LNCAP (cell line): ENCODE results near the gene FAM89B.

Source experiments
- TF ChIP-seq, protein P1 (sequence below): fragments of 450-650 bp; IDR thresholded peaks from 2 replicates; pipeline ENCODE4 v1.5.1; 2017; ENCODE audit warnings: mild to moderate bottlenecking

Gene FAM89B

DNA sequence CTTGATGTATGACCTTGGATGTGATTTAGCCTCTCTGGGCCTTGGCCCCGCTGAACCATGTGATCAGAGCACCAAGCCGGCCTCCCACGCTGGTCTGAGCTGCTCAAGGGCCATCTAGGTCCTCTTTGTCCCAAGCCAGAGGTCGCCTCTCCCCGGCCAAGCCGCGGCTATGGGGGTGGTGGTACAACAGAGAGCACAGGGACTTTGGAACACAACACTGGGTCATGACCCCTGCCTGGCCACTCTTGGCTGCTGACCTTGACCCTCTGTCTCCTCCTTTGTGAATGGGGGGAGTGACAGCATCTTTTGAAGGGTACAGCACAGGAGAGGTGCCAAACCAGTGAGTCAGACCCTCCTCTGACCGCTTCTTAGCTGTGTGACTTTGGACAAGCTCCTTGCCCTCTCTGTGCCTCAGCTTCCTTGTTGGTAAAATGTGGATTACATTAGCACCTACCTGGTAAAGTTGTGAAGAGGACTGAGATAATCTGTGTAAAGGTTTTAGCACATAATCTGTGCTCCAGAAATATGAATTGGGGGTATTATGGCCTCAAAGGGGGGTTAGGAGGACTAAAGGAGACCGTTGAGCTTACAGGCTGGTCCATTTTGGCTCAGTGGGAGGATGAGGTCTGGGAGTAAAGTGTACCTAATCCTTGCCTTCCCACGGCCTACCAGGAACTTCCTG is 42.7 kb upstream of the FAM89B start:
- TF ChIP-seq, protein P1, sequence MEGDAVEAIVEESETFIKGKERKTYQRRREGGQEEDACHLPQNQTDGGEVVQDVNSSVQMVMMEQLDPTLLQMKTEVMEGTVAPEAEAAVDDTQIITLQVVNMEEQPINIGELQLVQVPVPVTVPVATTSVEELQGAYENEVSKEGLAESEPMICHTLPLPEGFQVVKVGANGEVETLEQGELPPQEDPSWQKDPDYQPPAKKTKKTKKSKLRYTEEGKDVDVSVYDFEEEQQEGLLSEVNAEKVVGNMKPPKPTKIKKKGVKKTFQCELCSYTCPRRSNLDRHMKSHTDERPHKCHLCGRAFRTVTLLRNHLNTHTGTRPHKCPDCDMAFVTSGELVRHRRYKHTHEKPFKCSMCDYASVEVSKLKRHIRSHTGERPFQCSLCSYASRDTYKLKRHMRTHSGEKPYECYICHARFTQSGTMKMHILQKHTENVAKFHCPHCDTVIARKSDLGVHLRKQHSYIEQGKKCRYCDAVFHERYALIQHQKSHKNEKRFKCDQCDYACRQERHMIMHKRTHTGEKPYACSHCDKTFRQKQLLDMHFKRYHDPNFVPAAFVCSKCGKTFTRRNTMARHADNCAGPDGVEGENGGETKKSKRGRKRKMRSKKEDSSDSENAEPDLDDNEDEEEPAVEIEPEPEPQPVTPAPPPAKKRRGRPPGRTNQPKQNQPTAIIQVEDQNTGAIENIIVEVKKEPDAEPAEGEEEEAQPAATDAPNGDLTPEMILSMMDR = no peak

DNA sequence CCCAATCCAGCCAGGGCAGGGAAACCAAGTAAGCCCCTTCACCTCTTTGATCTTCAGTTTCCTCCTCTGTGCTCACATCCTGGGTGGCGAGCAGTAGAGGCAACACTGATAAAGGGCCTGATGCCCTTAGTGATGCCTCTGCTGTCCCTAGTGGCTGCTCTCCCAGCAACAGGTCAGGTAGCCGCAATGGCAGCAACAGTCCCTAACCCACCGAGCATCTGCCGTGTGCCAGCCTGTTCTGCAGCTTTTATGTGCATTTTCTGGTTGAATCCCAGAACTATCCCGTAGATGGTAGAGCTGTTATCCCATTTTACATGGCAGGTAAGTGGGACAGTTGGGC is 42.2 kb upstream of the FAM89B start:
- TF ChIP-seq, protein P1 = peak; percentile 30; the same call in 1 of the 2 replicates

DNA sequence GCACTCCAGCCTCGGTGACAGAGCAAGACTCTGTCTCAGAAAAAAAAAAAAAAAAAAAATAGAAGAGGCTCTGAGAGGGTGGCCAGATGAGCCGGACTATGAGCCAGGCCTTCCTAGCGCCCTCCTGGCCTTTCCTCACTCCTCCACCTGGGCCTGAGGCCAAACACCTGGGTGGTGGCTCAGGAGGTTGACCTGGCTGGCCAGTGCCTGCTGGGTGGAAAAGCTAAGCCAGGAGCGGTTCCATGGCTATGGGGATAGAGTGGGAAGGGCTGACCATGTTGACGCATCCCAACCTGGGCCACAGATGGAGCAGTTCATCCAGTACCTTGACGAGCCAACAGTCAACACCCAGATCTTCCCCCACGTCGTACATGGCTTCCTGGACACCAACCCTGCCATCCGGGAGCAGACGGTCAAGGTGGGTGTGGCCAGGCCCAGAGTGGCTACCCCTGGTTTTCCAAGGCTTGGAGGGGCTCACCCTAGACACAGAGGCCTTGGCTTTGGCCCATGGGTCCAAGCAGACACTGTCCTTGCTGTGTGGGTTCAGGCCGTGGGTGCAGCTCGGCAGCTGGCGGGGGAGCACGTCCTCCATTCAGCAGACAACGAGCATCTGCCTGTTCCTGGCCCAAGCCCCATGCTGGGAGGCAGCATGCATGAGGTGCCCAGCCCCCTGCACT is 39.8 kb upstream of the FAM89B start:
- TF ChIP-seq, protein P1 = no peak

DNA sequence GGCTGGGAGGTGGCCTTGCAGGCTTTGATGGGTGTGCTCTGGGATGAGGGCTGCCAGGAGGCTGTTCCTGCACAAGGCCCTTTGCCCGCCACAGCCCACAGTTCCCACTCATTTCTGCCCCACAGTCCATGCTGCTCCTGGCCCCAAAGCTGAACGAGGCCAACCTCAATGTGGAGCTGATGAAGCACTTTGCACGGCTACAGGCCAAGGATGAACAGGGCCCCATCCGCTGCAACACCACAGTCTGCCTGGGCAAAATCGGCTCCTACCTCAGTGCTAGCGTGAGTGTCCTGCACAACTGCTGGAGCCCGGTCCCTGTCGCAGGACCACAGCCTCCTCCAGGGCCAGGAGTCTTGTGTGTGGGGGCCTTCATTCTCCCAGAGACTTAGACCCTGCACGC is 37.2 kb upstream of the FAM89B start:
- TF ChIP-seq, protein P1 = no peak

DNA sequence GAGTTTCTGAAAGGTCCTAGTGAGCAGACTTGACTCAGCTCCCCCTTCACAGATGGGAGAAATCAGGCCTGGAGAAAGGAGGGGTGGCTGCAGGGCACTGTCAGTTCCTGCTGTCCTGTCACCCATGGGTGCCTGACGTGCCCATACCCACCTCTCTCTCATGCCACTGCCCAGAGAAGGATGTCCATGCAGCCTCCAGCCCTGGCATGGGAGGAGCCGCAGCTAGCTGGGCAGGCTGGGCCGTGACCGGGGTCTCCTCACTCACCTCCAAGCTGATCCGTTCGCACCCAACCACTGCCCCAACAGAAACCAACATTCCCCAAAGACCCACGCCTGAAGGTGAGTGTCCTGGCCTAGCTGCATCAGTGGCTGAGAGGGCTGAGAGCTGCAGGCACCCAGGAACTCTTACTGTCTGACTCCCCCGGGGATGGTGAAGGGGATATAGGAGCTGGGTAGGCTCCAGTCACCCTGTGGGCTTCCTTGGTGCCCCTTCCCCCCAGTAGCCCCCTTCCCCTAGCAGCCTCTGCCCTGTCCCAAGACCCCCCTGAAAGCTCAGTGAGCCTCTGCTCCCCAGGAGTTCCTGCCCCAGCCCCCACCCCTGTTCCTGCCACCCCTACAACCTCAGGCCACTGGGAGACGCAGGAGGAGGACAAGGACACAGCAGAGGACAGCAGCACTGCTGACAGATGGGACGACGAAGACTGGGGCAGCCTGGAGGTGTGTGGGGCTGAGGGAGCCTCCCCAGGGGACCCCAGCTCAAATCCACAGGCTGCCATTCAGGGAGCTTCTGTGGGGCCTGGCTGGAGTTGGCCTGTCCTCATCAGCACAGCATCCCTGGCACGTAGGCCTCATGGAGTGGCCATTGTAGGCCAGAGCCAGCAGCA is 35.7 kb upstream of the FAM89B start:
- TF ChIP-seq, protein P1 = no peak

DNA sequence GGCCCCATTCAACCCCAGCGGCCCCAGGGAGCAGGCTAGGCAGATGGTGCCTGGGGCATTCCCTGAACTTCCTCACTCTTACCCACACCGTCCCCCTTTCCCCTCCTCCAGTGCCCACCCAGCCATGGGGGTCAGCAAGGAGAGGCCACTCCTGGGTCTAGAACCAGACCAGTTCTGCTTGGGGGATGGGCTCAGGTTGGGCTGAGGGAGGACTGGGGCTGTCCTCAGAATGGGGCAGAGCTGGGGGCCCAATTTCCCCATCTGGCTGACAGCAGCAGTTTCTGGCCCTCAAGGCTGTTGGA is 35.1 kb upstream of the FAM89B start:
- TF ChIP-seq, protein P1 = no peak

DNA sequence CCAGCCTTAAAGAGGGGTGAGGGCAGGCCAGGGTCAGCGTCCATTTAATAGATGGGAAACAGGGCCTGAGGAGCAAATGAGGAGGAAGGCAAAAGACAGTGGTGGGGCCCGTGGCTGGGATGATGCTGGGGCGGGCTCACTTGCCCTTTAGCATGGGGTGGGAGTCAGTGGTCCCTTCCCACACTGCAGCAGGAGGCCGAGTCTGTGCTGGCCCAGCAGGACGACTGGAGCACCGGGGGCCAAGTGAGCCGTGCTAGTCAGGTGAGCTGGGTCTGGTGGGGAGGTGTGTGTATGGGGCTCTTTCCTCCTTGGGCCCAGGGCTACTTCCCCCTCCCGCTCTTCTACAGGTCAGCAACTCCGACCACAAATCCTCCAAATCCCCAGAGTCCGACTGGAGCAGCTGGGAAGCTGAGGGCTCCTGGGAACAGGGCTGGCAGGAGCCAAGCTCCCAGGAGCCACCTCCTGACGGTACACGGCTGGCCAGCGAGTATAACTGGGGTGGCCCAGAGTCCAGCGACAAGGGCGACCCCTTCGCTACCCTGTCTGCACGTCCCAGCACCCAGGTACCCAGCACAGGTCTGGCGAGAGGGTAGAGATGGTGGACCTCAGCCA is 34.6 kb upstream of the FAM89B start:
- TF ChIP-seq, protein P1 = no peak
